NCI-H345 treated with DMSO at 0.1 percent for 48 hours (cell line): ENCODE results near the gene COL12A1.

Experiments used
- DNase-seq: peaks from one replicate; lab custom pipeline; 2025; ENCODE audit not compliant: unreplicated experiment; lab: John Stamatoyannopoulos, UW

Gene COL12A1

DNA sequence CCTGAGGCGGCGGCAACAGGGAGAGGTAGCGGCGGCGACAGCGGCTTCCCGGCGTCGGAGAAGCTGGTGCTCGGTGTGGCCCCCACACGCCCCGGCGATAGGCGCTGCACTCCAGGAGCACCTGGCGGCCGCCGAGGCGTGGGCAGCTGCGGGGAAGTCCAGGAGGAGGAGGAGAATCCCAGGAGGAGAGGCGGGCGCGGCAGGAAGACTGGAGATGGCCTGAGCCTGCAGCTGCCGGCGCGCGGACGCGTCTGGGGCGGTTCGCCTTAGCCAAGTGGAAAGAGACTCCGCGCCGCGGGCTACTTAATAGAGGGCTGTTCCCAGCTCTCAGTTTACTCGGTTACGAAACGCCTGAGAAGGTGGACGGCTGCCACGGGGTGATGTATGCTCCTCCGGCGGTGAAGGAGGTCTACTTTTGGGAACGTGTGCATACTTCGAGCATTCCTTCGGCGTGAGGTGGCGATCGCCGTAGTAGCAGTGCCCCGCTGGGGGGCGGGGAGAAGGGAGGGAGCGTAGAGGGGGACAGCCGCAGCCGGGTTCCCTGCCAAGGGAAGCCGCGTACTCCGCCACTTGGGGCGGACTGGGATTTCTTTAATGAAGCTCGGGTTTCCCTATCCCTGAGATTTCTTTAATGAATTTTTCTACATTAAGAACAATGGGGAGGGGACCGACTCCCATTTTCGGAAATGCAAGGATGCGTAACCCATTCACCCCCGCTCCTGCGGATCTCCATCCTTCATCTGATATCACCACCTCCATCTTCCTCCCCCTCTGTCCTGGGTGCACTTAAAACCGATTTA lies at the start of gene COL12A1:
Gene COL12A1 (minus strand): TSS at position 278 of the 800 bp plus-strand sequence. CDS start 3,261 bp downstream, outside the sequence.
- DNase-seq = no peak

DNA sequence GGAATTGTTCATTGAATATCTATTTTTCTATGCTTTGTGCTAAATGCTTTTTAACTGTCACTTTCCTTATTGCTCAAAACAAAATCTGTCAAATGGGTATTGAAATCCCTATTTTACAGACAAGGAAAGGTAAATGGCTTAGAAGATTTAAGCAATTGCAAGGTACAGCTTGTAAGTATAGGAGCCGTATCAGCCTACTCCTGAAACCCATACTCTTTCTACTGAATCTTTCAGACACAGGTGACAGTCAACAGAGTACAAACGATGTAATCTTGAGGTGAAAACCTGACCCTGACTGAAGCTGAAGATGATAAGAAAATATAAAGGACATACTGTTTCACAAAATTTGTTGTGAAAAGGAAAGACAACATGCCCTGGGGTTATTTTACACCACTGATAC lies 44.7 kb upstream of the COL12A1 start:
- DNase-seq = no peak

DNA sequence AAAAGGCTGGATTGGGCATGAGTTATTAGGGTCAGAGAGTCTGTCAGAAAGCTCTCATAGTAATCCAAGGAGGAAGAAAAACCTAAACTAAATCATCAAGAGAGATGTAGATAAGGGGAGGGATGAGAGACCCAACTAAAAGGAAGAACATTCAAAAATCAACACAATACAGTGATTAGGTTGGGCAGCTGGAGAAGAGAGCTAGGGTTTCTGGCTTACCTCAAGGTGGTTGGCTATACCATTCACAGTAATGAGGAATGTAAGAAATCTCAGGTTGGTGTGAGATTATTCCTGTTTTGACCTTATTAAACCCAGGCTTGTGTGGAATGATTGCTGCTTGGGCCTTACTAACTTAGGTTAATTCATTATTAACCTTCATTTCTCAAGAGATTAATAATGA lies 44.0 kb upstream of the COL12A1 start:
- DNase-seq = no peak

DNA sequence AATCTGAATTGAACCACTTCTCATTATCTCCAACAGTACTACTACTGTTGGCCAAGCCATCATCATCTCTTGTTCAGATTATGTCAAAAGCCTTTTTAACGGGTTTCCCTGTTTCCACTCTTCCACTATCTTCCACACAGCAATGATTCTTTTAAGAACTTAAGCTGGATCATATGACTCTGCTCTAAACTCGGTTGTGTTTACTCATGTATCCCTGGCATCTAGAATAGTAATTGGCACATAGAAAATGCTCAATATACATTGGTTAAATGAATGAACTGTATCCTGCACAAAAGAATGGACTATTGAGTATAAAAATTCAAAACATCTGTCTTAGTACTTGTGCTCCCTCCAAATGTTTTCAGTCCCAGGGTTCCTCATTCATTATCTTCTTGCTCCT lies 40.5 kb upstream of the COL12A1 start:
- no peak for DNase-seq

DNA sequence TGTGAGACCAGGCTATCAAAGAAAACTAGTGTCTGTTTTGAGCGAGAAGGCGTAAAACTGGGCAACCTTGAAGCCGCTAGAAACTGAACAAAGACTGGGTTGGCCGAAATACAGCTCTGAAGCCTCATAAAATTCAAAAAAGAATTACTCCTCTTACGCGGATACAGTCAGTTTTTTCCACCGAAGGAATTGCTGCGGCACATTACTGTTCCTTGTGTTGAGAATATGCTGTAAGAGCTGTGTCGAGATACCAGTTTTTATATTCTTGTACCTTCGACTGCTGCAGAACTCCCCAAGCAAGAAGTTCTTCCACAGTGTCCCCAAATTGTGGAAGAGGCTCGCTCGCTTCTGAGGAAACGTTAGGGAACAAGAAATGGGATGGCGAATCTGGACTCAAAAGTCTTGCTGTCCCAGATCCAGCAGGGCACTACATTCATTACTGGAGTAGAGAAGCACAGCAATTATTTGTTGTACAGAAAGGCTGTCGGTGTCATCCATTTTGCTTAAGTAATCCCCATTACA lies 38.3 kb upstream of the COL12A1 start:
- DNase-seq = peak; percentile 44

DNA sequence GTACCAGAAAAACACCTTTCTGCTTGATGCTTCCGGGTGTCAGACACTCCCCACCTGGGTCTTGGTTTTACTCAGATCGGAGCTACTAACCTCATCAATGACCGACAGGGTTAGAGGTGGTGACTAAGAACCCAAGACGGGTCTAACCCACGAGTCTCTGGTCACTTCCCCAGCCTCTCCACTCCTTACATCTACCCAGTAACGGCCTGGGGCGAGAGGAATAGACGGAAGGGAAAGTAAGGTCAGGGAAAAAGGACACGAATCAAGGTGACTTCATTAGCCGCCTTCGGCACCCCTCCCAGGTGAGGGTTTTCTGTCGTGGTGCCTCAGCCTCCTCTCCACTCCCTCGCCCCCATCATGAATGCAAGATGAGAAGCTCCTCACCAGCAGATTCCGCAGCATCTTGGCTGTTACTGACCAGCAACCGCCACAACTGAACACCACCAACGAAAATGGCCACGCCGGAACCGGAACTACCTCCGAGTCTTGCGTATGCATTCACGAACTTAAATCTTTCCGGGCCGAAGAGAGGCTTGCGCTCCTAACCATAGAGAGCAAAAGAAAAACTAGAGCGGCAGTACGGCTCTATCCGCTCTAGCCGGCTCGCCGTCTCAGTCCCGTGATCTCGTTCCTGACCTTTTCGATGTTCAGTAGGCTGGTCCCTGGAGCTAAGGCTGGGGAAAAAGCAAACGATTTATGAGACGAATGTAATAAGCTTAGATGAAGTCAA lies 37.6 kb upstream of the COL12A1 start, which contains the start of gene COX7A2:
Gene COX7A2 (minus strand): TSS at position 469 of the 730 bp plus-strand sequence. CDS start 67 bp downstream, at position 402.
- peak; percentile 98 for DNase-seq

DNA sequence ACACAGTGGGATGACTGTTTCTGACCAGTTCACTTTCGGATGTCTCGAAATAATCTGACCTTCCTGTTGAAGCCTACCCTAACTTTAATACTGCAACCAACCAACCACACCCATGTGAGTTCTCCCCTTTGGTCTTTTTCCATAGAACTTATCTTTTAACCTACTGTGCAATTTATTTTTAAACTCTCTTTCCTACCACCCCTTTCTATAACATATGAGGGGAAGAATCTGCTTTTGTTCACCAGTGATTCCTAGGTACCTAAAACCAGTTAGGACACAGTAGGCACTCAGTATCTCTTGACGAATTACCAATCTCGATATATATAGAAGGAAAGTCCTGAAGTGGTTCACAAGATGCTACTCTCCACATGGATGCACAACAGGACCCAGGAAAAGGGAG lies 30.8 kb upstream of the COL12A1 start:
- DNase-seq = no peak

DNA sequence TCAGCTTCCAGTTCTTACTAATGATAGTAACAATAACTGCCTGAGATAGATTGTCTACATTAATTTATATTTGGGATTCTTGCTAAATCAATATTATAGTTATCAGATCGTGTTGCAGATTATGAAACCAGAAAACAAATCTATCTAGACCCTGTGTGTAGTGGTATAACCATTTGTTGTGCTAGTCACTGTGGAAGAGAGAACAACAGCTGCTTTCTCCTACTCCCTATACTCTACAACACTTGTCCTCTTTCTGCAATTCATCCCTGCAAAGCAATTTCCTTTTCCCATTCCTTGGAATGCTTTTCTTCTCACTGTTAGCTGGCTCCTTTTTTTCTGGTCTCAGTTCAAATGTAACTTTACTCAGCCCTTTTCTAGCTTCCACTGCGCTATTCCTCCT lies 29.4 kb upstream of the COL12A1 start:
- DNase-seq = no peak

DNA sequence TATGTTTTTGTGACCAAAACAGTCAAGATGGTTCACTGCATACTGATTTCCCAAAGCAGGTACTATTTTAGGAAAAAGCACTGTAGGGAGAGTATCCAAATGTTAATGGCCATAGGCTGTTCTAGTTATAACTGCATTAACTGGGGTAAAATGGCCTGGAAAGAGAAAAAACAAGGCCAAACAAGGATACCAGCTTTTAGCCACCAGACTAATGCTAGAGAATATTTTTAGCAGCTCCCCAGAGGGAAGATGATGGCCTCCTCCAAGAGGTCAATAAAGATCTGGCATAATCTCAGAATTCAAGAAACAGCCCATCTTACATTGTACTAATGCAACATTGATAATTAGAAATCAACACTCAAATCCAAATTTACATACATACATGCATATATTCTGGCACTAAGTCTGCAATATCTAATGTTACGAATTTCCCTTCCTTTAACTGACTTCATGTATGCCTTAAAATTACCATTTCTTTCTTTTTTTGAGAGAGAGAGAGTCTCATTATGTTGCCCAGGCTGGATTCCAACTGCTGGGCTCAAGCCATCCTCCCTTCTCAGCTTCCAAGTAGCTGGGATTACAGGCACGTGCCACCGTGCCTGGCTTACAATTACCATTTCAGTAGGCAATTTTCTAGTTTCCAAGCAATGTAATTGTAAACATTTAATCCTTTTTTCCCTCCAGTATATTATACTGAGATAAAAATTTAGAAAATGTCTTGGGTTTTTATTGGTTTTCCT lies 28.4 kb upstream of the COL12A1 start:
- no peak for DNase-seq

DNA sequence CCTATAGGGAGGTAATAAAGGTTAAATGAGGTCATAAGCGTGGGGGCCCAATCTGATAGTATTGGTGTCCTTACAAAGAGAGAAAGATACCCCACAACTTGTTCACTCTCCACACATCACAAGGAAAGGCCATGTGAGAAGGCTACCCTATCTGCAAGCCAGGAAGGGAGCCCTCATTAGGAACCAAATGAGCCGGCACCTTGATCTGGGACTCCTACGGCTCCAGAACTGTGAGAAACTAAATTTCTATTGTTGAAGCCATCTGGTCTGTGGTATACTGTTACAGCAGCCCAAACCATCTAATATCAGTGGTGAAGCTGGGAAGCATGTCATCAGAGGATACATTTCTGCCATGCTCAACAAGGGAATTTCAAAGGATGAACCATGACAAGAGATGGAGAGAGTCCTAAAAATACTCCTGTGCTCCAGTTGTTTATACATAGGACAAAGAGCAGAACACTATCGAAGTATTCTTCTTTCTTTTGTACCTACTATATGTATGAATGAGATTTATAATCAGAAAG lies 27.3 kb upstream of the COL12A1 start:
- DNase-seq = no peak

DNA sequence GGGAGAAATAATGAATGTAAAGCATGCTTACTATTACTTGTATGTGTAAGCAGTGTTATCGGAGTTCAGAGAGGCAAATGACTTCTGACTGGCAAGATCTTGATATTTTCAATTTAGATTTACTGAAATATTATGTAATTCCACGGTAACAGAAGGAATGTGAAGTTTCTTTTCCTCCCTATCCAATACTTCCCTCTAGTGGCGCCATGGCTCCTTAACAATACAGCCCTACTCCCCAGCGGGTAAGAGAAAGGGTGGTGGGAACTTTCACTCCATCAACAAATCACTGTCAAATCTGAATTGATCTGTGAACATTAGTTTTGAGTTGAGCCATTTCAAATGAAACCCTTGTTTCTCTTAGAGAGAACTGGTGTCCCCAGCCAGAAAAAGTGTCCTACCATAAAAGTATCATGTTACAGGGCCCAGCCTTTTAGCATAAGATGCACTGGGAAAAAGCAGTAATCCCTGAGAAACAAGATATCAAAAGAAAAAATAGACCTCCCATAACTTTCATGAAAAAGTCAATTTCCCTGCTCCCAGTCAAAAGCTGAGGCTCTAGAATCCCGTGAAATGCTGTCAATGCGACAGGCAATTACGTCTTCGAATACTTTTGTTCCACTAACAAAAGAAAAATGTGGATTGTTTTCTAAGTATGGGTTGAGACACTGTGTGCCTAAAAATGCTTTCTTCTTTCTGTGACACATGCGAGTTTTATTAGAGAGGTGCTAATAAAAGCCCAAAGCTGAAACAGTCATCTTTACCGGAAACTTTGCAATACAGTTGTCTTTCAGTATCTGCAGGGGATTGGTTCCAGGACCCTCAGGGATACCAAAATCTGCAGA lies 24.9 kb upstream of the COL12A1 start:
- DNase-seq = no peak

DNA sequence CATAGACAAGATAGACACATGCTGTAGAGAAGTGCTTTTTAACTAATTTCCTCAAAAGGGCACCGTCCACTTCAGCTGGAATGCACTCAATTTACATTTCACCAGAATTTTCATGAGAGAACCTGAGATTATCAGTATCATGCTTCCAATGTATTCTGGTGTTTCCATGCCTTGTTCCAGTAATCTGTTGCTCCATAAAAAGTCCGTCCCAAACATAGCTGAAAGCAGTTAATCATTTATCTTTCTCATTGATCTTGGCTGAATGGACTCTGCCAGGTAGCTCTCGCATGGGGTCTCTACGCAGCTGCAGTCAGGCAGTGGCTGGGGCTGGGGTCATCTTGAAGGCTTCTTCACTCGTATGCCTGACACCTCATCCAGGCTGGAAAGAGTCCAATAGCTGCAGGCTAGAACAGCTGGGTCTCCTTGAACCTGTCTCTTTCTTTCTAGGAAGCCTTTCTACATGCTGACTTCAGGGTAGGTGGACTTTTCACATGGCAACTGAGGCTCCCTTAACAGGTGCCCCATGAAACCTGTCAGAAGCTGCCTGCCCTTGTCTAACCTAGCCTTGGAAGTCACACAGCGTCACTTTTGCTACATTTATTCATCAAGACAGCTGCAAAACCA lies 18.6 kb upstream of the COL12A1 start:
- DNase-seq = no peak

DNA sequence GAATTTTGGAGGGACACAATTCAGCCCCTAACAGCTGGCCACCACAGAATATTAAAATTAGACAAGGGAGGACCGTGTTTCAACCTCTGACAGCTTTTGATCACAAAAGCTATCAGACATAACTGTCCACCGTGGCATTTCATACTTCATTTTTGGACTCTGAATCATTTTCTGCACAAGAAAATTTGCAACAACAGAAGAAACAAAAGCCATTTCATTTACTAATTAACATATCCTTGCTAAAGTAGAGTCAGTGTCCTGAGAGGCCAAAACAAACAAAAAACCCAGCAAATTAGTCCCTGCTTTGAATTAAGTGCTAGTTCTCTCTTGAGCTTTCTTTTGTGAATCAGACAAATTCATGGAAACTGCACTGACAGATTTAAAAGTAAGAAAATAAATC lies 17.6 kb upstream of the COL12A1 start:
- DNase-seq = no peak

DNA sequence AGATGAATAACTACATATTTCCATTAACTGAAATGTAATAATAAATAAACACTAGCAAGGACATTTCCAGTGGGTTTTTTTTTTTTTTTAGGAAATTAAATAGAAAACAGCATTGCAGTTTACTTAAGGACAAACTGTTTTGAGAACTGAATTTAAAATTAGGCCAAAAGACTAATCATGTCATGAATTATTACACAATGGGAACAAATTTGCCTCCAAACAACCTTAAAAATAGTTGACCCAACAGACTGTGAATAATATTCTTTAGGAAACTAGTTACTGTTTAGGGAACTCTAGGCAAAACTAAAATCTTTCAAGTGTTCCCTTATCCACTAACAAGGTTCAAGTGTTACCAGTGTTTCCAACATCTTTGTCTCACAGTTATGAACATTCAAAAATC lies 16.4 kb upstream of the COL12A1 start:
- DNase-seq = no peak

DNA sequence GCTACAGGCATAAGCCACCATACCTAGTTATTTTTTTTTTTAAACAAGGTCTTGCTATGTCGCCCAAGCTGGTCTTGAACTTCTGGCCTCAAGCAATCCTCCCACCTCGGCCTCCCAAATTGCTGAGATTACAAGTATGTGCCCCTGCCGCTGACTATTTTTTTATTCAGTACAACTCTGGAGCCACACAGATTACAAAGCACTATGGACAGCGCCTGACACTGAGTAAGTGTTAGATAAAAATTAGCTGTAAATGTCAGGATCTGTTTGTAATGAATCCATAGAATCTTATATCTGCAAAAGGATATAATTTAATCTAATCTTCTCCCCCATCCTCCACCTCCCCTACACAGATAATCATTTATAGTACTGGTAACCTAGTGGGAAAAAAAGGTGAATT lies 15.3 kb upstream of the COL12A1 start:
- DNase-seq = no peak

DNA sequence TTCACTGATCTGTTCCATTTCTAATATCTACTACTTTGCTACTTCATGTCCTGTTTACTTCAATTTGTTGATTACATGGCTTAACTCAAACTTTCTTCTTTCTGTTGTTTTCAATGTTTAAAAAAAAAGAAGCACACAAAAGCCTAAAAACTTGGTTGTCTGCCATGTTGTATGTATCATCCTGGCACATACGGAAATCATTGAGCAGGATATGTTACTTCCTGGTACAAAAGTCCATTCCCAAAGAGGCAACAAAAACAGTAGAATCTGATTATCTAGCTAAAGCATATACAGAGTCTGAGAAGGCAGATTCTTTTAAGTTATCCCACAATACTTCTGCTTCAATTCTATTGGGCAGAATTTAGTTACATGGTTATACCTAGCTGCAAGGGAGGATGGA lies 14.5 kb upstream of the COL12A1 start:
- no peak for DNase-seq

DNA sequence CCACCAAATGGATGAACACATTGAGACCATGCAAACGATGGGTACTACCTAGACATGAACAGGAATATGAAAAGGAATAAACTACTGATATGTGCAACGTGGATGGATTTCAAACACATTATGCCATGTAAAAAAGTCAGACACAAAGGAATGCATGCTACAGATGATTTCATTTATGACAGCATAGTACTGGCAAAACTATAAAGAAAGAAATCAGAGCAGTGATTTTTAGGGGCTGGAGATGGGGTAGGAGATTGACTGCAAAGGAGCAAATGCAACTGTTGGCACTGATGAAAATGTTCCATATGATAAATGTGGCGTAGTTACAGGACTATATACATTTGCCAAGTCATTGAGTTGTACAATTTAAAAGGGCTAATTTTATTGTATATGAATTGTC lies 13.4 kb upstream of the COL12A1 start:
- DNase-seq = no peak

DNA sequence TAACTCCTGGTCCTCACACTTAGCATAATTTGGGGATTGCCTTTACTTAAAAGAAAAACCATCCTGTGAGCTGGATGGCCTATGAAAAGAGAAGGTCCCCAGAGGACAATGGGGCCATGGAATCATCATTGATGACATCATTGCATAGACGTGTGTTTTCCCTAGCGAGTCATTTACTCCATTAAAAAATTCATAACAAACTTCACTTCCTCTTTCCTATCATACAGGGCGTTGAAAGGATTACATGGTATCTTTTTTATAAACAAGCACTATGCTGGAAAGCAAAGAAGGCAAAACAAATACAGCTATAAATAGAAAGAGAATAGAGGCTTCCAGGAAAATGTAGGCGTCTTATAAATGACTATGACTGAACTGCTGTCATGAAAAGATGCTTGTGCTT lies 11.3 kb upstream of the COL12A1 start:
- DNase-seq = no peak

DNA sequence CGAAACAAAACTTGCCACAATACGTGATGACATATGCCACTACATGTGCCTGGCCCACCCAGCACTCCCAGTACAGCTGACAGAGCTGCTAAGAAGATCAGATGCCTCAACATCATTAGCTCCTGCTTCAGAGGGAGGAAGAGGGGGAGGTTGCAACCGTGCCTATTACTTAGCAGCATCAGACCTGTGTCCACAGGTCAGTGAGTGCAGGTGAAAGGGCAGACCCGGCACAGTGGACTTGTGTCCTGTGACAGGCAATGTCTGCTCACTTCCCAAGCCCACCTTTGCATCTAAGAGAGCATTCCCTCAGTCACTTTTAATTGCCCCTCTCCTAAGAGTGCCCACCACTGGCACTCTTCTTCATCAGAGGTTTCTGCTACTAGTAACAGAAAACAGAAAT lies 9.4 kb upstream of the COL12A1 start:
- no peak for DNase-seq

DNA sequence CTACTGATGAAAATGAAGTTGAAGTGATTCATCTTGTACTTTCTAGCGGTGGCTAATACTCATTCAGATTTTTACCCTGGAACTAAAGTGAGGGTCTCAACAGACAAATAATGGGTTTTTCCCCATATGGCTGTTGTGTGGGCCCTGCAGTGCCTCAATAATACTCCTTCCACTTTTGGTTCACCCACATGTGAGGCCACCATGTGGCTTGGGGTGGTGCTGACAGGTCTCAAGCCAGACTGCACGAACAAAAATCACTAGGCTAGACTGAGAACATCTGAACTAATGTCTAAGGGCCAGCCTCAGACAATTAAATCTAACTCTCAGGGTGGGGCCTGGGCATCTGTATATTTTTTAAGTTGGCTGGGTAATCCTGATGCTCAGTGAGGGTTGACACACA lies 7.9 kb upstream of the COL12A1 start:
- no peak for DNase-seq
